ENCODE measurements around the gene TLCD3B.

Gene TLCD3B

DNA sequence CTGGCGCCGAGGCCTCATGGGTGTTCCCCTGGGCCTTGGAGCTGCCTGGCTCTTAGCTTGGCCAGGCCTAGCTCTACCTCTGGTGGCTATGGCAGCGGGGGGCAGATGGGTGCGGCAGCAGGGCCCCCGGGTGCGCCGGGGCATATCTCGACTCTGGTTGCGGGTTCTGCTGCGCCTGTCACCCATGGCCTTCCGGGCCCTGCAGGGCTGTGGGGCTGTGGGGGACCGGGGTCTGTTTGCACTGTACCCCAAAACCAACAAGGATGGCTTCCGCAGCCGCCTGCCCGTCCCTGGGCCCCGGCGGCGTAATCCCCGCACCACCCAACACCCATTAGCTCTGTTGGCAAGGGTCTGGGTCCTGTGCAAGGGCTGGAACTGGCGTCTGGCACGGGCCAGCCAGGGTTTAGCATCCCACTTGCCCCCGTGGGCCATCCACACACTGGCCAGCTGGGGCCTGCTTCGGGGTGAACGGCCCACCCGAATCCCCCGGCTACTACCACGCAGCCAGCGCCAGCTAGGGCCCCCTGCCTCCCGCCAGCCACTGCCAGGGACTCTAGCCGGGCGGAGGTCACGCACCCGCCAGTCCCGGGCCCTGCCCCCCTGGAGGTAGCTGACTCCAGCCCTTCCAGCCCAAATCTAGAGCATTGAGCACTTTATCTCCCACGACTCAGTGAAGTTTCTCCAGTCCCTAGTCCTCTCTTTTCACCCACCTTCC lies 43.5 kb downstream of the TLCD3B start:
- no peaks in the 10 kb centered on the region for H3K27me3 Mint-ChIP-seq (ENCODE audit: low read depth)
- H3K4me3 Mint-ChIP-seq, result no peak overlapping the region
- H3K9me3 Mint-ChIP-seq, result no peaks in the 10 kb centered on the region
- H3K36me3 Mint-ChIP-seq (ENCODE audit: low read depth), result peaks cover 40% of the 10 kb centered on the region
- no peak overlapping the region for H3K27ac Mint-ChIP-seq
- H3K4me1 Mint-ChIP-seq (ENCODE audit: low read depth), result no peaks in the 10 kb centered on the region

GRCh38 chr16:29986931-29987330 lies 44.1 kb downstream of the TLCD3B start:
- Mint-ChIP-seq H3K27ac (no peak overlapping the region), H3K4me1 (ENCODE audit: low read depth) (no peaks in the 10 kb centered on the region), H3K9me3 (no peaks in the 10 kb centered on the region), H3K36me3 (ENCODE audit: low read depth) (peaks cover 41% of the 10 kb centered on the region), H3K27me3 (ENCODE audit: low read depth) (no peaks in the 10 kb centered on the region), H3K4me3 (no peak overlapping the region)

DNA sequence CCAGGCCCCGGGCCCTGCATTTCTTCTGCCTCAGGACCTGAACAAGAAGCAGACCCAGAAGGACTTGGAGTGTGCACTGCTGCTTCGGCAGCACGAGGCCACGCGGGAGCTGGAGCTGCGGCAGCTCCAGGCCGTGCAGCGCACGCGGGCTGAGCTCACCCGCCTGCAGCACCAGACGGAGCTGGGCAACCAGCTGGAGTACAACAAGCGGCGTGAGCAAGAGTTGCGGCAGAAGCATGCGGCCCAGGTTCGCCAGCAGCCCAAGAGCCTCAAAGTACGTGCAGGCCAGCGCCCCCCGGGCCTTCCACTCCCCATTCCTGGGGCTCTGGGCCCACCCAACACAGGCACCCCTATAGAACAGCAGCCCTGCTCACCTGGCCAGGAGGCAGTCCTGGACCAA lies 44.8 kb downstream of the TLCD3B start:
- H3K36me3 Mint-ChIP-seq (ENCODE audit: low read depth), result peaks cover 40% of the 10 kb centered on the region
- no peaks in the 10 kb centered on the region for H3K9me3 Mint-ChIP-seq
- H3K4me1 Mint-ChIP-seq (ENCODE audit: low read depth), result no peaks in the 10 kb centered on the region
- no peak overlapping the region for H3K4me3 Mint-ChIP-seq
- no peaks in the 10 kb centered on the region for H3K27me3 Mint-ChIP-seq (ENCODE audit: low read depth)
- no peak overlapping the region for H3K27ac Mint-ChIP-seq

DNA sequence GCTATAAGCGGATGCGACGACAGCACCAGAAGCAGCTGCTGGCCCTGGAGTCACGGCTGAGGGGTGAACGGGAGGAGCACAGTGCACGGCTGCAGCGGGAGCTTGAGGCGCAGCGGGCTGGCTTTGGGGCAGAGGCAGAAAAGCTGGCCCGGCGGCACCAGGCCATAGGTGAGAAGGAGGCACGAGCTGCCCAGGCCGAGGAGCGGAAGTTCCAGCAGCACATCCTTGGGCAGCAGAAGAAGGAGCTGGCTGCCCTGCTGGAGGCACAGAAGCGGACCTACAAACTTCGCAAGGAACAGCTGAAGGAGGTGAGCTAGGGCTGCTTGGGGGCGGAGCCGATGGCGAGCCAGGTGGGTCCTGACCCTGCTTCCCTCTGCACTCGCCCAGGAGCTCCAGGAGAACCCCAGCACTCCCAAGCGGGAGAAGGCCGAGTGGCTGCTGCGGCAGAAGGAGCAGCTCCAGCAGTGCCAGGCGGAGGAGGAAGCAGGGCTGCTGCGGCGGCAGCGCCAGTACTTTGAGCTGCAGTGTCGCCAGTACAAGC lies 45.7 kb downstream of the TLCD3B start:
- Mint-ChIP-seq H3K4me3 (no peak overlapping the region), H3K9me3 (no peaks in the 10 kb centered on the region), H3K36me3 (ENCODE audit: low read depth) (peaks cover 43% of the 10 kb centered on the region), H3K27me3 (ENCODE audit: low read depth) (no peaks in the 10 kb centered on the region), H3K27ac (no peak overlapping the region), H3K4me1 (ENCODE audit: low read depth) (no peaks in the 10 kb centered on the region)

DNA sequence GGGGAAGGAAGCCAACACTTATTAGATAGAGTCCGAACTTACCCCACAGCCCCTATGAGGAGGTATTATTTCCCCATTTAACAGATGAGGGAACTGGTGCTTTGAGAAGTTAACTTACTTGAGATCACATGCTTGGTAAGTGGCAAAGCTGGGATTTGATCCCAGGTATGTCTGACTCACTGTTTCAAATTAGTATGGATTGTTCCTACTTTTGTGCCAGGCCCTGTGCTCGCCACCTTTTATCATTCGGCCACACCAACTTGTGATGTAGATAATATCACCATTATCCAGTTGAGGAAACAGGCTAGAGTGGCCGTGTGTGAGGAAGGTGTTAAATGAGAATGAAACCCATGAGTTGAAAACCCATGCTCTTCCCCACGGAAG lies 46.3 kb downstream of the TLCD3B start:
- H3K9me3 Mint-ChIP-seq, result no peaks in the 10 kb centered on the region
- H3K4me1 Mint-ChIP-seq (ENCODE audit: low read depth), result no peaks in the 10 kb centered on the region
- H3K4me3 Mint-ChIP-seq, result no peak overlapping the region
- no peak overlapping the region for H3K27ac Mint-ChIP-seq
- peaks cover 46% of the 10 kb centered on the region for H3K36me3 Mint-ChIP-seq (ENCODE audit: low read depth)
- H3K27me3 Mint-ChIP-seq (ENCODE audit: low read depth), result no peaks in the 10 kb centered on the region

DNA sequence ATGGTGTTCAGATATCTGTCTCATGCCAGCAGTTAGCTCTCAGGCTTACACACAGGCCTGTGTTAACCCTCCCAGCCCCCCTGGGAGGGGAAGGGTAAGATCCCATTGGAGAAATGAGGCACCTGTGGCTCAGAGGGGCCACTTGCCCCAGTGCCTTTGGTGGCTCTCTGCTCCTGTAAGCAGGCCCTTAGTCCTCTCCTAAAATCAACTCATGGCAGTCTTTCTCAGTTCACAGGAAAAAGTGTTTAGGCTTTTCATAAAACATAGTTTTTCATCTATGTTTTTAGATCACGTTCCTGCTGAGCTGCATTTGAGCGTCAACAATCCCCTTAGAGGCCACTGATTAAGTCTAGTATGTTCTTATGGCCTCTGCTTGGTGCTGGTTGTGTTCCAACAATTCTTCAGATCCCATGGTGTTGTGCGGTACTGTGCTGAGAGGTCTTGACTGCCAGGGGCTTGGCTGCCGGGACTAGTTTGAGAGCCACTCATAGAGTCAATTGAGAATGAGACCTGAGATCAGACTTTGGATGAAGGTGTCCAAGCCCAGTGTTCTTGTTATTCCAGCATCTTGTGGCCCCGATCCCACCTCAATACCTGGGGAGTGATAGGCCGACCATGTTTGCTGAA lies 46.8 kb downstream of the TLCD3B start:
- no peak overlapping the region for H3K27ac Mint-ChIP-seq
- peaks cover 51% of the 10 kb centered on the region for H3K36me3 Mint-ChIP-seq (ENCODE audit: low read depth)
- no peaks in the 10 kb centered on the region for H3K4me1 Mint-ChIP-seq (ENCODE audit: low read depth)
- no peaks in the 10 kb centered on the region for H3K27me3 Mint-ChIP-seq (ENCODE audit: low read depth)
- no peak overlapping the region for H3K4me3 Mint-ChIP-seq
- no peaks in the 10 kb centered on the region for H3K9me3 Mint-ChIP-seq

- Mint-ChIP-seq H3K9me3 (no peaks in the 10 kb centered on the region), H3K36me3 (ENCODE audit: low read depth) (peaks cover 48% of the 10 kb centered on the region), H3K4me1 (ENCODE audit: low read depth) (no peaks in the 10 kb centered on the region), H3K27me3 (ENCODE audit: low read depth) (no peaks in the 10 kb centered on the region), H3K27ac (no peak overlapping the region), H3K4me3 (no peak overlapping the region)
Measured at GRCh38 chr16:29983420-29984136, 47.5 kb downstream of the TLCD3B start.

DNA sequence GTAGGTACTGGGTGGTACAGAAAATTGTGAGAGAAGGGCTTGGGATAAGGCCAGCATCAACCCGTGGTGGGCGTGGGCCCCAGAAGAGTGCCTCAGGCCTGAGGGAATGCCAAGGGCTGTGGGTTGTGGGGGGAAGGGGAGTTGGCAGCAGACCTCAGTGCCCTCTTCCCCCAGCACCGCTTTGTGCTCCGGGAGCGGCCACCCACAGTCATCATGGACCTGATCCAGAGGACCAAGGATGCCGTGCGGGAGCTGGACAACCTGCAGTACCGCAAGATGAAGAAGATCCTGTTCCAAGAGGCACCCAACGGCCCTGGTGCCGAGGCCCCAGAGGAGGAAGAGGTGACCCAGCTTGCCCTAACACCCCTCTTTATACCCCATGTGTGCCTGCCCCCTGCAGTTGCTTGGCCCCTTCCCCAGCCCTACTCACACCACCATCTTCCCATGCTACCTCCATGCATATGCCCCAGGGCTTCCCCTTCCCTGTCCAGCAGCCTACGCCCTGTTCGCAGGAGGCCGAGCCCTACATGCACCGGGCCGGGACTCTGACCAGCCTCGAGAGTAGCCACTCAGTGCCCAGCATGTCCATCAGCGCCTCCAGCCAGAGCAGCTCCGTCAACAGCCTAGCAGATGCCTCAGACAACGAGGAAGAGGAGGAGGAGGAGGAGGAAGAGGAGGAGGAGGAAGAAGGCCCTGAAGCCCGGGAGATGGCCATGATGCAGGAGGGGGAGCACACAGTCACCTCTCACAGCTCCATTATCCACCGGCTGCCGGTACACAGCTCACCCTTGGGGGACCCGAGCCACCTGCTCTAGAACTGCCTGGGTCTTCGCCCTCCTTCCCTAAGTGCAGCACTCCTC lies 48.3 kb downstream of the TLCD3B start:
- Mint-ChIP-seq H3K9me3 (no peaks in the 10 kb centered on the region), H3K4me3 (no peak overlapping the region), H3K36me3 (ENCODE audit: low read depth) (peaks cover 41% of the 10 kb centered on the region), H3K27me3 (ENCODE audit: low read depth) (no peaks in the 10 kb centered on the region), H3K27ac (no peak overlapping the region), H3K4me1 (ENCODE audit: low read depth) (no peaks in the 10 kb centered on the region)

GRCh38 chr16:29978564-29979270 lies 52.4 kb downstream of the TLCD3B start:
- H3K9me3 Mint-ChIP-seq, result no peaks in the 10 kb centered on the region
- H3K4me3 Mint-ChIP-seq, result no peak overlapping the region
- H3K4me1 Mint-ChIP-seq (ENCODE audit: low read depth), result peaks cover 21% of the 10 kb centered on the region
- H3K27me3 Mint-ChIP-seq (ENCODE audit: low read depth), result no peaks in the 10 kb centered on the region
- H3K27ac Mint-ChIP-seq, result no peak overlapping the region
- peaks cover 29% of the 10 kb centered on the region for H3K36me3 Mint-ChIP-seq (ENCODE audit: low read depth)

DNA sequence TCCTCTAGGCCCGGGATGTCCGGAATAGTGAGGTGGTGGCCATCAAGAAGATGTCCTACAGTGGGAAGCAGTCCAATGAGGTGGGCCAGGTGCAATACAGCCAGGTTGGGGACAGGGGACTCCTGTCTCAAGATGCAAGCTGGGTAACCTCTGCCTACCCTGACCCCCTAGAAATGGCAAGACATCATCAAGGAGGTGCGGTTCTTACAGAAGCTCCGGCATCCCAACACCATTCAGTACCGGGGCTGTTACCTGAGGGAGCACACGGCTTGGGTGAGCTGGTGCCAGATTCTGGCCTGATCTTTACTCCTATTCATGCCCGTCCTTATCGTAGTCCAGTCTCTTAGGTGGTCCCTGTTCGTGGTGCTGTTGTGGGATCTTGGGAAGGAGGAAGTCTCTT lies 53.0 kb downstream of the TLCD3B start:
- Mint-ChIP-seq H3K27ac (no peak overlapping the region), H3K4me3 (no peak overlapping the region), H3K4me1 (ENCODE audit: low read depth) (peaks cover 25% of the 10 kb centered on the region), H3K27me3 (ENCODE audit: low read depth) (no peaks in the 10 kb centered on the region), H3K36me3 (ENCODE audit: low read depth) (peaks cover 26% of the 10 kb centered on the region), H3K9me3 (no peaks in the 10 kb centered on the region)

- H3K4me3 Mint-ChIP-seq, result no peak overlapping the region
- H3K27ac Mint-ChIP-seq, result no peak overlapping the region
- no peaks in the 10 kb centered on the region for H3K9me3 Mint-ChIP-seq
- H3K4me1 Mint-ChIP-seq (ENCODE audit: low read depth), result peaks cover 29% of the 10 kb centered on the region
- no peaks in the 10 kb centered on the region for H3K27me3 Mint-ChIP-seq (ENCODE audit: low read depth)
- peaks cover 19% of the 10 kb centered on the region for H3K36me3 Mint-ChIP-seq (ENCODE audit: low read depth)
Measured at GRCh38 chr16:29977063-29977825, 53.8 kb downstream of the TLCD3B start.

DNA sequence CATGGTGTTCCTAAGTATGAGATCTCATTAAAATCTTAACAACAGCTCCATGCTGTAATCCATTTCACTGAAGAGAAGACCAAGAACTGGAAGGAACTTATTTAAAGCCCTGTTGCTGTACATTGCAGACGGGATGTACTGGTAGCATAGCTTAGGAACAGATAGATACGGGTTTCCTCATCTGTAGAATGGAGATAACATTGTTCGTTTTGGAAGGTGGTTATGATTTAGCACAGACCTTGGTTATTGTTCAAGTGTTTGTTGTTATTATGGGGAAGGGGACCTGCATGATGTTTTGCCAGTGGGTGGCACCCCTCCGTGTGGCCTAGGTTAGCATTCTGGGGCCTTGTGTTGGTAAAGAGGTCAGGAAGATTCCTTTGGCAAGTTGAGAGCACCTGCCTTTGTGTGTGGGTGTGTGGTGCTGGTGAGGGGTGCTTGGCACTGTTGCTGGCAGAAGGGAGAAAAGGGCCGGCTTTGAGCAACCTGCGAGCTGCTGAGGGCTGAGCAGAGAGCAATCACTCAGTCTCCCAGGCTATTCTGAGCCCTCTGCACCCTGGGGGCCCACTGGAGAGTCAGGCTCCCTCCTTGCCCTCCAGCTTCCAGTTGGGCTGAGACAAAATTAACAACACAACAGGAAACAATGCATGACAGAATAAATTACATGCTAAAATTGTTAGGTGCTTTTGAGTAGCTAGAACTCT lies 55.1 kb downstream of the TLCD3B start:
- Mint-ChIP-seq H3K27ac (peak overlapping the region; percentile 58), H3K27me3 (ENCODE audit: low read depth) (no peaks in the 10 kb centered on the region), H3K9me3 (no peaks in the 10 kb centered on the region), H3K4me3 (peak overlapping the region; percentile 88), H3K36me3 (ENCODE audit: low read depth) (peaks cover 14% of the 10 kb centered on the region), H3K4me1 (ENCODE audit: low read depth) (peaks cover 29% of the 10 kb centered on the region)

- Mint-ChIP-seq H3K4me1 (ENCODE audit: low read depth) (peaks cover 29% of the 10 kb centered on the region), H3K4me3 (peak overlapping the region; percentile 88), H3K27ac (peak overlapping the region; percentile 62), H3K27me3 (ENCODE audit: low read depth) (no peaks in the 10 kb centered on the region), H3K36me3 (ENCODE audit: low read depth) (peaks cover 8% of the 10 kb centered on the region), H3K9me3 (no peaks in the 10 kb centered on the region)
Measured at GRCh38 chr16:29975134-29975538, 55.9 kb downstream of the TLCD3B start.
